Neural cell (in vitro differentiated cells): ENCODE results near the gene NFATC3. TPM values are rescaled to one million over a fixed set of nuclear protein-coding genes. Genes with fewer than 3 reads are reported as not detected.
A peak's percentile ranks its signal among the peaks of the same experiment; 100 is the strongest.

Experiments
- H2AFZ ChIP-seq: fragments of 200-600, 300-800 bp; sonication (generic), shearing (Covaris generic); 2 replicates; pipeline ENCODE4 v1.6.0; 2014; ENCODE audit warnings: low read depth, mild to moderate bottlenecking, antibody characterized with exemption, low read length, moderate library complexity
- H3F3A ChIP-seq: fragments of 200-600 bp; shearing (Covaris generic); 2 replicates; pipeline ENCODE4 v1.6.1; 2016; ENCODE audit warnings: mild to moderate bottlenecking, moderate library complexity, mixed read lengths, antibody characterized with exemption, low read length; ENCODE audit not compliant: insufficient read depth, poor library complexity, severe bottlenecking
- H3K27ac ChIP-seq: fragments of 200-600, 300-800 bp; sonication (generic), shearing (Covaris generic); 2 replicates; pipeline ENCODE4 v1.5.1; 2014; ENCODE audit warnings: mild to moderate bottlenecking, low read length, moderate library complexity
- H3K27me3 ChIP-seq: fragments of 300-800, 200-600 bp; sonication (generic), shearing (Covaris generic); 2 replicates; pipeline ENCODE4 v1.6.0; 2014; ENCODE audit warnings: mild to moderate bottlenecking, low read depth, low read length, moderate library complexity; ENCODE audit not compliant: insufficient read depth
- H3K36me3 ChIP-seq: fragments of 300-800, 200-600 bp; sonication (generic), shearing (Covaris generic); 2 replicates; pipeline ENCODE4 v1.5.1; 2014; ENCODE audit warnings: mild to moderate bottlenecking, antibody characterized with exemption, low read length, moderate library complexity; ENCODE audit not compliant: insufficient read depth
- H3K4me2 ChIP-seq: fragments of 300-800, 200-600 bp; sonication (generic), shearing (Covaris generic); 2 replicates; pipeline ENCODE4 v1.6.0; 2014; ENCODE audit warnings: mild to moderate bottlenecking, low read length
- H3K4me3 ChIP-seq: fragments of 300-800, 200-600 bp; sonication (generic), shearing (Covaris generic); 2 replicates; pipeline ENCODE4 v1.5.1; 2014; ENCODE audit warnings: mild to moderate bottlenecking, low read length, moderate library complexity
- H3K79me2 ChIP-seq: fragments of 200-600 bp; shearing (Covaris generic); replicated peaks from 2 replicates; pipeline ENCODE4 v1.6.0; 2014; ENCODE audit warnings: mild to moderate bottlenecking, low read length, moderate library complexity; ENCODE audit not compliant: insufficient read depth
- H3K9ac ChIP-seq: fragments of 300-800, 200-600 bp; sonication (generic), shearing (Covaris generic); 2 replicates; pipeline ENCODE4 v1.6.1; 2016; ENCODE audit warnings: mild to moderate bottlenecking, low read length, mixed read lengths
- H3K9me2 ChIP-seq: fragments of 200-600 bp; shearing (Covaris generic); 2 replicates; pipeline ENCODE4 v1.6.1; 2016; ENCODE audit warnings: mild to moderate bottlenecking, low read length, mixed read lengths; ENCODE audit not compliant: insufficient read depth
- H3K9me3 ChIP-seq: fragments of 200-600, 300-800 bp; sonication (generic), shearing (Covaris generic); 2 replicates; pipeline ENCODE4 v1.6.1; 2016; ENCODE audit warnings: mild to moderate bottlenecking, mixed run types, low read length, moderate library complexity, mixed read lengths
- H4K20me1 ChIP-seq: fragments of 200-600 bp; shearing (Covaris generic); 2 replicates; pipeline ENCODE4 v1.6.1; 2016; ENCODE audit warnings: mild to moderate bottlenecking, mixed run types; ENCODE audit not compliant: insufficient read depth
- CTCF ChIP-seq: fragments of 450-650 bp; IDR thresholded peaks from 2 replicates; pipeline ENCODE4 v1.5.1; 2014; ENCODE audit warnings: antibody characterized with exemption, mild to moderate bottlenecking, moderate library complexity; ENCODE audit not compliant: poor library complexity, severe bottlenecking
- EP300 ChIP-seq: fragments of 450-650 bp; conservative IDR thresholded peaks from 2 replicates; pipeline ENCODE4 v1.6.1; 2014; ENCODE audit warnings: antibody characterized with exemption, mild to moderate bottlenecking, moderate library complexity; ENCODE audit not compliant: poor library complexity, severe bottlenecking
- EZH2 ChIP-seq: fragments of 200-600, 300-800 bp; shearing (Covaris generic), sonication (generic); IDR thresholded peaks from 2 replicates; pipeline ENCODE4 v1.6.1; 2014; ENCODE audit warnings: antibody characterized with exemption, low read length, borderline replicate concordance, mild to moderate bottlenecking; ENCODE audit not compliant: insufficient read depth, poor library complexity, severe bottlenecking
- MXI1 ChIP-seq: fragments of 450-650 bp; conservative IDR thresholded peaks from 2 replicates; pipeline ENCODE4 v1.6.1; 2014; ENCODE audit warnings: antibody characterized with exemption, mild to moderate bottlenecking; ENCODE audit not compliant: poor library complexity, severe bottlenecking
- POLR2AphosphoS5 ChIP-seq: IDR thresholded peaks from 2 replicates; pipeline ENCODE4 v1.6.1; 2012
- RAD21 ChIP-seq: fragments of 450-650 bp; conservative IDR thresholded peaks from 2 replicates; pipeline ENCODE4 v1.6.1; 2014; ENCODE audit warnings: antibody characterized with exemption, mild to moderate bottlenecking, moderate library complexity
- REST ChIP-seq: IDR thresholded peaks from 2 replicates; pipeline ENCODE4 v1.6.1; 2012; ENCODE audit warnings: borderline replicate concordance
- SMC3 ChIP-seq: fragments of 450-650 bp; conservative IDR thresholded peaks from 2 replicates; pipeline ENCODE4 v1.6.1; 2014; ENCODE audit warnings: antibody characterized with exemption, mild to moderate bottlenecking, moderate library complexity; ENCODE audit not compliant: poor library complexity
- TAF1 ChIP-seq: IDR thresholded peaks from 2 replicates; pipeline ENCODE4 v1.6.1; 2012; ENCODE audit warnings: low read depth
- polyA plus RNA-seq: library from polyadenylated mRNA; depleted of rRNA; stranded (reverse); fragments of >200 nt; gene quantifications from 2 replicates; pipeline ENCODE4 v1.2.3, GENCODE V29; 2014

Gene NFATC3
- polyA plus RNA-seq, 1 donor from 2014 or later = 6.2 TPM

- H3K4me2 ChIP-seq = no peak overlapping the region
Measured at GRCh38 chr16:68082629-68083238, 2.4 kb upstream of the NFATC3 start.

GRCh38 chr16:68083239-68083781, 1.9 kb upstream of the NFATC3 start:
- Histone ChIP-seq H2AFZ (no peak overlapping the region), H3F3A (peaks cover 9% of the 10 kb centered on the region), H3K4me3 (no peak overlapping the region), H3K79me2 (peaks cover 6% of the 10 kb centered on the region), H3K9me2 (no peaks in the 10 kb centered on the region), H3K27me3 (no peaks in the 10 kb centered on the region), H3K4me2 (no peak overlapping the region), H3K9ac (peak overlapping the region; percentile 89), H4K20me1 (no peaks in the 10 kb centered on the region), H3K27ac (peak overlapping the region; percentile 96), H3K9me3 (no peaks in the 10 kb centered on the region), H3K36me3 (no peaks in the 10 kb centered on the region)
- no peak for TF ChIP-seq REST
- TF ChIP-seq POLR2AphosphoS5 = no peak
- TF ChIP-seq SMC3 = no peak
- no peak for TF ChIP-seq RAD21
- no peak for TF ChIP-seq TAF1
- no peak for TF ChIP-seq EP300
- no peak for TF ChIP-seq MXI1
- no peak for TF ChIP-seq EZH2

More at GRCh38 chr16:68082629-68083238, 2.4 kb upstream of the NFATC3 start:
- H3F3A ChIP-seq = peaks cover 9% of the 10 kb centered on the region
- no peak overlapping the region for H2AFZ ChIP-seq
- TF ChIP-seq MXI1 = no peak
- no peak for TF ChIP-seq TAF1
- no peaks in the 10 kb centered on the region for H4K20me1 ChIP-seq
- H3K36me3 ChIP-seq = no peaks in the 10 kb centered on the region
- no peaks in the 10 kb centered on the region for H3K27me3 ChIP-seq
- H3K9ac ChIP-seq = no peak overlapping the region
- peaks cover 2% of the 10 kb centered on the region for H3K79me2 ChIP-seq
- H3K9me2 ChIP-seq = no peaks in the 10 kb centered on the region
- no peak overlapping the region for H3K27ac ChIP-seq
- H3K4me3 ChIP-seq = no peak overlapping the region
- no peaks in the 10 kb centered on the region for H3K9me3 ChIP-seq

- peak overlapping the region; percentile 52 for H3K4me2 ChIP-seq
- H3K27ac ChIP-seq = peak overlapping the region; percentile 96
- peaks cover 13% of the 10 kb centered on the region for H3K79me2 ChIP-seq
- H3K9ac ChIP-seq = peak overlapping the region; percentile 89
- no peaks in the 10 kb centered on the region for H3K36me3 ChIP-seq
- TF ChIP-seq TAF1 (no peak), CTCF (no peak), RAD21 (no peak), EZH2 (no peak), POLR2AphosphoS5 (no peak), EP300 (no peak), REST (no peak), MXI1 (no peak), SMC3 (no peak)
- H3K4me3 ChIP-seq = peak overlapping the region; percentile 74
- H3K9me3 ChIP-seq = no peaks in the 10 kb centered on the region
- no peaks in the 10 kb centered on the region for H3K9me2 ChIP-seq
- H3F3A ChIP-seq = peaks cover 9% of the 10 kb centered on the region
- H4K20me1 ChIP-seq = no peaks in the 10 kb centered on the region
- peak overlapping the region; percentile 82 for H2AFZ ChIP-seq
- no peaks in the 10 kb centered on the region for H3K27me3 ChIP-seq
Measured at GRCh38 chr16:68083861-68084503, 1.2 kb upstream of the NFATC3 start.
